Neural cell (in vitro differentiated cells): ENCODE data around the gene SLC6A5. TPM values are rescaled to one million over a fixed set of nuclear protein-coding genes. Genes with fewer than 3 reads are reported as not detected.

Experiments used
- H2AFZ ChIP-seq: fragments of 200-600, 300-800 bp; sonication (generic), shearing (Covaris generic); 2 replicates; pipeline ENCODE4 v1.6.0; 2014; ENCODE audit warnings: low read depth, mild to moderate bottlenecking, antibody characterized with exemption, low read length, moderate library complexity
- H3F3A ChIP-seq: fragments of 200-600 bp; shearing (Covaris generic); 2 replicates; pipeline ENCODE4 v1.6.1; 2016; ENCODE audit warnings: mild to moderate bottlenecking, moderate library complexity, mixed read lengths, antibody characterized with exemption, low read length; ENCODE audit not compliant: insufficient read depth, poor library complexity, severe bottlenecking
- H3K27ac ChIP-seq: fragments of 200-600, 300-800 bp; sonication (generic), shearing (Covaris generic); 2 replicates; pipeline ENCODE4 v1.5.1; 2014; ENCODE audit warnings: mild to moderate bottlenecking, low read length, moderate library complexity
- H3K27me3 ChIP-seq: fragments of 300-800, 200-600 bp; sonication (generic), shearing (Covaris generic); 2 replicates; pipeline ENCODE4 v1.6.0; 2014; ENCODE audit warnings: mild to moderate bottlenecking, low read depth, low read length, moderate library complexity; ENCODE audit not compliant: insufficient read depth
- H3K36me3 ChIP-seq: fragments of 300-800, 200-600 bp; sonication (generic), shearing (Covaris generic); 2 replicates; pipeline ENCODE4 v1.5.1; 2014; ENCODE audit warnings: mild to moderate bottlenecking, antibody characterized with exemption, low read length, moderate library complexity; ENCODE audit not compliant: insufficient read depth
- H3K4me2 ChIP-seq: fragments of 300-800, 200-600 bp; sonication (generic), shearing (Covaris generic); 2 replicates; pipeline ENCODE4 v1.6.0; 2014; ENCODE audit warnings: mild to moderate bottlenecking, low read length
- H3K4me3 ChIP-seq: fragments of 300-800, 200-600 bp; sonication (generic), shearing (Covaris generic); 2 replicates; pipeline ENCODE4 v1.5.1; 2014; ENCODE audit warnings: mild to moderate bottlenecking, low read length, moderate library complexity
- H3K79me2 ChIP-seq: fragments of 200-600 bp; shearing (Covaris generic); replicated peaks from 2 replicates; pipeline ENCODE4 v1.6.0; 2014; ENCODE audit warnings: mild to moderate bottlenecking, low read length, moderate library complexity; ENCODE audit not compliant: insufficient read depth
- H3K9ac ChIP-seq: fragments of 300-800, 200-600 bp; sonication (generic), shearing (Covaris generic); 2 replicates; pipeline ENCODE4 v1.6.1; 2016; ENCODE audit warnings: mild to moderate bottlenecking, low read length, mixed read lengths
- H3K9me2 ChIP-seq: fragments of 200-600 bp; shearing (Covaris generic); 2 replicates; pipeline ENCODE4 v1.6.1; 2016; ENCODE audit warnings: mild to moderate bottlenecking, low read length, mixed read lengths; ENCODE audit not compliant: insufficient read depth
- H3K9me3 ChIP-seq: fragments of 200-600, 300-800 bp; sonication (generic), shearing (Covaris generic); 2 replicates; pipeline ENCODE4 v1.6.1; 2016; ENCODE audit warnings: mild to moderate bottlenecking, mixed run types, low read length, moderate library complexity, mixed read lengths
- H4K20me1 ChIP-seq: fragments of 200-600 bp; shearing (Covaris generic); 2 replicates; pipeline ENCODE4 v1.6.1; 2016; ENCODE audit warnings: mild to moderate bottlenecking, mixed run types; ENCODE audit not compliant: insufficient read depth
- EP300 ChIP-seq: fragments of 450-650 bp; conservative IDR thresholded peaks from 2 replicates; pipeline ENCODE4 v1.6.1; 2014; ENCODE audit warnings: antibody characterized with exemption, mild to moderate bottlenecking, moderate library complexity; ENCODE audit not compliant: poor library complexity, severe bottlenecking
- EZH2 ChIP-seq: fragments of 200-600, 300-800 bp; shearing (Covaris generic), sonication (generic); IDR thresholded peaks from 2 replicates; pipeline ENCODE4 v1.6.1; 2014; ENCODE audit warnings: antibody characterized with exemption, low read length, borderline replicate concordance, mild to moderate bottlenecking; ENCODE audit not compliant: insufficient read depth, poor library complexity, severe bottlenecking
- MXI1 ChIP-seq: fragments of 450-650 bp; conservative IDR thresholded peaks from 2 replicates; pipeline ENCODE4 v1.6.1; 2014; ENCODE audit warnings: antibody characterized with exemption, mild to moderate bottlenecking; ENCODE audit not compliant: poor library complexity, severe bottlenecking
- POLR2AphosphoS5 ChIP-seq: IDR thresholded peaks from 2 replicates; pipeline ENCODE4 v1.6.1; 2012
- RAD21 ChIP-seq: fragments of 450-650 bp; conservative IDR thresholded peaks from 2 replicates; pipeline ENCODE4 v1.6.1; 2014; ENCODE audit warnings: antibody characterized with exemption, mild to moderate bottlenecking, moderate library complexity
- SMC3 ChIP-seq: fragments of 450-650 bp; conservative IDR thresholded peaks from 2 replicates; pipeline ENCODE4 v1.6.1; 2014; ENCODE audit warnings: antibody characterized with exemption, mild to moderate bottlenecking, moderate library complexity; ENCODE audit not compliant: poor library complexity
- TAF1 ChIP-seq: IDR thresholded peaks from 2 replicates; pipeline ENCODE4 v1.6.1; 2012; ENCODE audit warnings: low read depth
- polyA plus RNA-seq: library from polyadenylated mRNA; depleted of rRNA; stranded (reverse); fragments of >200 nt; gene quantifications from 2 replicates; pipeline ENCODE4 v1.2.3, GENCODE V29; 2014
- TF ChIP-seq, protein P1 (sequence below): IDR thresholded peaks from 2 replicates; pipeline ENCODE4 v1.6.1; 2012; ENCODE audit warnings: borderline replicate concordance
- TF ChIP-seq, protein P2 (sequence below): fragments of 450-650 bp; IDR thresholded peaks from 2 replicates; pipeline ENCODE4 v1.5.1; 2014; ENCODE audit warnings: antibody characterized with exemption, mild to moderate bottlenecking, moderate library complexity; ENCODE audit not compliant: poor library complexity, severe bottlenecking

The SLC6A5 gene
- polyA plus RNA-seq, 1 donor from 2014 or later: not detected

DNA sequence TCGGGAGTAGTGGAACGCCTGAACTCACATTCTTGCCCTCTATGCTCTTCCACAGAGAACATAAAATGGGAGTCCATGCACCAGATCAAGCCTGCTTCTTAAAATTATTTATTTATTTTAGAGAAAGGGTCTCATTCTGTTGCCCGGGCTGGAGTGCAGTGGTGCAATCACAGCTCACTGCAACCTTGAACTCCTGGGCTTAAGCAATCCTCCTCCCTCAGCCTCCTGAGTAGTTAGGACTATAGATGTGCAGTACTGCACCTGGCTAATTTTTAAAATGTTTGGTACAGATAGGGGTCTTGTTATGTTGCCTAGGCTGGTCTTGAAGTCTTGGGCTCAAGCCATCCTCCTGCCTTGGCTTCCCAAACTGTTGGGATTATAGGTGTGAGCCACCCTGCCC lies 13.0 kb downstream of the SLC6A5 start:
- H3K4me3 ChIP-seq: no peak overlapping the region
- H3K36me3 ChIP-seq: no peaks in the 10 kb centered on the region
- H3K9me2 ChIP-seq: no peaks in the 10 kb centered on the region
- H3K27ac ChIP-seq: no peak overlapping the region
- no peaks in the 10 kb centered on the region for H3K9me3 ChIP-seq
- H3F3A ChIP-seq: no peaks in the 10 kb centered on the region
- no peaks in the 10 kb centered on the region for H4K20me1 ChIP-seq
- TF ChIP-seq TAF1 (no peak), EZH2 (no peak), RAD21 (no peak), POLR2AphosphoS5 (no peak)
- TF ChIP-seq, protein P1, sequence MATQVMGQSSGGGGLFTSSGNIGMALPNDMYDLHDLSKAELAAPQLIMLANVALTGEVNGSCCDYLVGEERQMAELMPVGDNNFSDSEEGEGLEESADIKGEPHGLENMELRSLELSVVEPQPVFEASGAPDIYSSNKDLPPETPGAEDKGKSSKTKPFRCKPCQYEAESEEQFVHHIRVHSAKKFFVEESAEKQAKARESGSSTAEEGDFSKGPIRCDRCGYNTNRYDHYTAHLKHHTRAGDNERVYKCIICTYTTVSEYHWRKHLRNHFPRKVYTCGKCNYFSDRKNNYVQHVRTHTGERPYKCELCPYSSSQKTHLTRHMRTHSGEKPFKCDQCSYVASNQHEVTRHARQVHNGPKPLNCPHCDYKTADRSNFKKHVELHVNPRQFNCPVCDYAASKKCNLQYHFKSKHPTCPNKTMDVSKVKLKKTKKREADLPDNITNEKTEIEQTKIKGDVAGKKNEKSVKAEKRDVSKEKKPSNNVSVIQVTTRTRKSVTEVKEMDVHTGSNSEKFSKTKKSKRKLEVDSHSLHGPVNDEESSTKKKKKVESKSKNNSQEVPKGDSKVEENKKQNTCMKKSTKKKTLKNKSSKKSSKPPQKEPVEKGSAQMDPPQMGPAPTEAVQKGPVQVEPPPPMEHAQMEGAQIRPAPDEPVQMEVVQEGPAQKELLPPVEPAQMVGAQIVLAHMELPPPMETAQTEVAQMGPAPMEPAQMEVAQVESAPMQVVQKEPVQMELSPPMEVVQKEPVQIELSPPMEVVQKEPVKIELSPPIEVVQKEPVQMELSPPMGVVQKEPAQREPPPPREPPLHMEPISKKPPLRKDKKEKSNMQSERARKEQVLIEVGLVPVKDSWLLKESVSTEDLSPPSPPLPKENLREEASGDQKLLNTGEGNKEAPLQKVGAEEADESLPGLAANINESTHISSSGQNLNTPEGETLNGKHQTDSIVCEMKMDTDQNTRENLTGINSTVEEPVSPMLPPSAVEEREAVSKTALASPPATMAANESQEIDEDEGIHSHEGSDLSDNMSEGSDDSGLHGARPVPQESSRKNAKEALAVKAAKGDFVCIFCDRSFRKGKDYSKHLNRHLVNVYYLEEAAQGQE: no peak
- no peak overlapping the region for H2AFZ ChIP-seq
- H3K4me2 ChIP-seq: no peak overlapping the region
- no peaks in the 10 kb centered on the region for H3K79me2 ChIP-seq
- peaks cover 42% of the 10 kb centered on the region for H3K27me3 ChIP-seq
- no peak overlapping the region for H3K9ac ChIP-seq

DNA sequence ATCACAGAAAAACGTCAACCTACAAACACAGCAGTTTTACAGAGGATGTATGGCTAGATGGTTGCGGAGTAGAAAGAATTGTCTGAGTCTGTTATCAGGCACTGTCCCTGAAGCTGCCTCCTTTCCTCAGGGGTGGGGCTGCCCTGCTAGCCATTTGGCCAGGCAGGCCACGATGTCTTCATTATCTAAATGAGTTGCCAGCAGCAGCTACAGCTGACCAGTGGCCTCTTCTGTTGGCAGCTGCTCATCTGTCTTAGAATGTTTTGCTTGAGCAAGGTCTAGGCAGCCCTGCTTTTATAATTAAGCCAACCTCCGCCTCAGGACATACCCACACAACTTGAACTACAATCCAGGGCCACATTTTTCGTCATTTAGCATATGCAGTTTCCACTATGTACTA lies 17.5 kb downstream of the SLC6A5 start:
- H3F3A ChIP-seq: no peaks in the 10 kb centered on the region
- TF ChIP-seq EZH2 (no peak), RAD21 (no peak)
- no peak overlapping the region for H2AFZ ChIP-seq
- no peaks in the 10 kb centered on the region for H3K36me3 ChIP-seq
- H3K27ac ChIP-seq: no peak overlapping the region
- no peaks in the 10 kb centered on the region for H3K79me2 ChIP-seq
- peaks cover 12% of the 10 kb centered on the region for H3K27me3 ChIP-seq
- no peak overlapping the region for H3K4me3 ChIP-seq
- H3K4me2 ChIP-seq: no peak overlapping the region
- no peaks in the 10 kb centered on the region for H3K9me2 ChIP-seq
- no peaks in the 10 kb centered on the region for H3K9me3 ChIP-seq
- no peak overlapping the region for H3K9ac ChIP-seq
- H4K20me1 ChIP-seq: no peaks in the 10 kb centered on the region

DNA sequence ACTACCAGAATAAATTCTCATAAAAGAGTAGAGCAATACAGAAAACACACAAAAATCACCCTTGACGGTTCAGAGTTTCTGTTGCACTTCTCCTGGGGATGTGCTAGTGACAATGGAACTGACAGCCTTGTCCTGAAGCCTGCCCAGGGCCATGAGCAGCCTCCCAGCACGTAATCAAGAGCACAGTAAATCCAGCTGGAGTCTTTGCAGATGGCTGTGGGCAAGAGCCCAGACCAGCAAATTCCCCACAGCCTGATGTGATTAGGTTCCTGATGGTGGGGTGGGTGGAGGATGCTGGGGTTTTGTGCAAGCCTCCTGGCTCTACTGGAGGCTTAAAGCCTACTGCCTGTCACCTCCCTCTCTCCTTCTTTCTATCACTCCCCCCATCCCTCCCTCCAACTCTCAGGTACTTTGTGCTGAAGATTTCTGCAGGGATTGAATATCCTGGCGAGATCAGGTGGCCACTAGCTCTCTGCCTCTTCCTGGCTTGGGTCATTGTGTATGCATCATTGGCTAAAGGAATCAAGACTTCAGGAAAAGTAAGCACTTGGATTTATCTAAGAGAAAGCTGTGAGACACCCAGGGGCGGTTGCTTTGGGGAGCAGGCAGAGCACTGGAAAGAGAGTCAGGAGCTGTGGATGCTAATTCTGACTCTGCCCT lies 18.1 kb downstream of the SLC6A5 start:
- Histone ChIP-seq H3K79me2 (no peaks in the 10 kb centered on the region), H3K9me3 (no peaks in the 10 kb centered on the region), H3F3A (no peaks in the 10 kb centered on the region), H2AFZ (no peak overlapping the region), H3K36me3 (no peaks in the 10 kb centered on the region), H3K9ac (no peak overlapping the region), H3K9me2 (no peaks in the 10 kb centered on the region), H3K4me2 (no peak overlapping the region), H3K27ac (no peak overlapping the region), H4K20me1 (no peaks in the 10 kb centered on the region), H3K4me3 (no peak overlapping the region), H3K27me3 (peaks cover 6% of the 10 kb centered on the region)
- TF ChIP-seq MXI1 (no peak), POLR2AphosphoS5 (no peak), EP300 (no peak), RAD21 (no peak), SMC3 (no peak), TAF1 (no peak), EZH2 (no peak)
- TF ChIP-seq, protein P2, sequence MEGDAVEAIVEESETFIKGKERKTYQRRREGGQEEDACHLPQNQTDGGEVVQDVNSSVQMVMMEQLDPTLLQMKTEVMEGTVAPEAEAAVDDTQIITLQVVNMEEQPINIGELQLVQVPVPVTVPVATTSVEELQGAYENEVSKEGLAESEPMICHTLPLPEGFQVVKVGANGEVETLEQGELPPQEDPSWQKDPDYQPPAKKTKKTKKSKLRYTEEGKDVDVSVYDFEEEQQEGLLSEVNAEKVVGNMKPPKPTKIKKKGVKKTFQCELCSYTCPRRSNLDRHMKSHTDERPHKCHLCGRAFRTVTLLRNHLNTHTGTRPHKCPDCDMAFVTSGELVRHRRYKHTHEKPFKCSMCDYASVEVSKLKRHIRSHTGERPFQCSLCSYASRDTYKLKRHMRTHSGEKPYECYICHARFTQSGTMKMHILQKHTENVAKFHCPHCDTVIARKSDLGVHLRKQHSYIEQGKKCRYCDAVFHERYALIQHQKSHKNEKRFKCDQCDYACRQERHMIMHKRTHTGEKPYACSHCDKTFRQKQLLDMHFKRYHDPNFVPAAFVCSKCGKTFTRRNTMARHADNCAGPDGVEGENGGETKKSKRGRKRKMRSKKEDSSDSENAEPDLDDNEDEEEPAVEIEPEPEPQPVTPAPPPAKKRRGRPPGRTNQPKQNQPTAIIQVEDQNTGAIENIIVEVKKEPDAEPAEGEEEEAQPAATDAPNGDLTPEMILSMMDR: no peak
- TF ChIP-seq, protein P1: no peak
